ENCODE measurements around the gene PSD2.

PSD2 gene

GRCh38 chr5:139839918-139840317 lies 44.3 kb downstream of the PSD2 start:
- DNase-seq = no peak

- DNase-seq = no peak
Observed at GRCh38 chr5:139841549-139841948, 45.9 kb downstream of the PSD2 start.

- DNase-seq = no peak
Observed at GRCh38 chr5:139842321-139842720, 46.7 kb downstream of the PSD2 start.

- no peak for DNase-seq
Observed at GRCh38 chr5:139843991-139844390, 48.4 kb downstream of the PSD2 start.

GRCh38 chr5:139844472-139845145 lies 49.0 kb downstream of the PSD2 start:
- peak; percentile 76 for DNase-seq

GRCh38 chr5:139845846-139846681 lies 50.5 kb downstream of the PSD2 start:
- no peak for DNase-seq

GRCh38 chr5:139847091-139847490 lies 51.5 kb downstream of the PSD2 start:
- no peak for DNase-seq

GRCh38 chr5:139847790-139848507 lies 52.3 kb downstream of the PSD2 start:
- peak; percentile 79 for DNase-seq

GRCh38 chr5:139848508-139849100 lies 53.0 kb downstream of the PSD2 start:
- DNase-seq = peak; percentile 43

GRCh38 chr5:139849501-139849900 lies 53.9 kb downstream of the PSD2 start:
- DNase-seq = no peak

GRCh38 chr5:139849942-139850341 lies 54.3 kb downstream of the PSD2 start:
- DNase-seq = no peak

GRCh38 chr5:139850423-139851016 lies 54.9 kb downstream of the PSD2 start:
- DNase-seq = no peak

GRCh38 chr5:139851558-139851957 lies 56.0 kb downstream of the PSD2 start:
- no peak for DNase-seq

GRCh38 chr5:139852696-139853095 lies 57.1 kb downstream of the PSD2 start:
- no peak for DNase-seq

- DNase-seq = no peak
Observed at GRCh38 chr5:139854029-139854605, 58.5 kb downstream of the PSD2 start.

- no peak for DNase-seq
Observed at GRCh38 chr5:139854953-139855352, 59.3 kb downstream of the PSD2 start.

- DNase-seq = no peak
Observed at GRCh38 chr5:139855451-139855850, 59.8 kb downstream of the PSD2 start.

GRCh38 chr5:139855946-139856540 lies 60.4 kb downstream of the PSD2 start:
- DNase-seq = no peak

GRCh38 chr5:139856714-139857113 lies 61.1 kb downstream of the PSD2 start:
- DNase-seq = no peak

GRCh38 chr5:139859013-139859412 lies 63.4 kb downstream of the PSD2 start:
- DNase-seq = no peak

- no peak for DNase-seq
Observed at GRCh38 chr5:139861021-139861888, 65.6 kb downstream of the PSD2 start.
